GM12801 (cell line): ENCODE results near the gene ALLC.

Experiments
- TF ChIP-seq, protein P1 (sequence below): IDR thresholded peaks from one replicate; pipeline ENCODE4 v1.5.1; 2011; ENCODE audit warnings: control low read depth; ENCODE audit not compliant: insufficient read length; ENCODE audit errors: extremely low read depth

The ALLC gene

DNA sequence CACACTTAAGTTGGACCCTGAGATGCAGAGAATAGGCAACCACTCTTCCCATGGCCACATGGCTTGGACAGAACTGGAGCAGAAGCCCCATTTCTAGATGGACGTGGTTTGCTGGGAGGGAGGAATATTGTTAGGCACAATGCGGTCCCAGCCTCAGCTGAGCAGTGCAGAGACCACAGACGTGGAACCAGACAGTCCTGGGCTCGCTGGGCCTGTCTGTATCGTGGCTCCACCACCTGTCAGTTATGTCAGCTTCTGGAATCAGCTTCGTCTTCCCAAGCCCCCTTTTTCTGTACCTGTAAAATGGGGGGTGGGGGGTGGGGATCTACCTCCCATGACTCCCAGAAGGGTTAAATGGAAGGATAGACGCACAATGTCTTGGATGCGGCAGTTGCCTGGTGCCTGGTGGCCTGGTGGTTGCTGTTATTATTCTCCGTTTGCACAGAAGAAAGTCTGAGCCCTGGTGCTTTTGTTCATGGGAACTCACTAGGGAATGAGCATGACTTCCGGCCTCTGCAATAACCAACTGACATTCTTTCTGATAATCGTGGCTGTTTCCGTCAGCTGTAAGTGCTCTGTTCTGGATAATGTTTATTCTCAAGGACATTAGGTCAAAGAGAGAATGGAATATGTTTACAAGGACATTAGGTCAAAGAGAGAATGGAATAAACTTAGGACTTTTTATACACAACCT is 31.7 kb upstream of the ALLC start:
- TF ChIP-seq, protein P1, sequence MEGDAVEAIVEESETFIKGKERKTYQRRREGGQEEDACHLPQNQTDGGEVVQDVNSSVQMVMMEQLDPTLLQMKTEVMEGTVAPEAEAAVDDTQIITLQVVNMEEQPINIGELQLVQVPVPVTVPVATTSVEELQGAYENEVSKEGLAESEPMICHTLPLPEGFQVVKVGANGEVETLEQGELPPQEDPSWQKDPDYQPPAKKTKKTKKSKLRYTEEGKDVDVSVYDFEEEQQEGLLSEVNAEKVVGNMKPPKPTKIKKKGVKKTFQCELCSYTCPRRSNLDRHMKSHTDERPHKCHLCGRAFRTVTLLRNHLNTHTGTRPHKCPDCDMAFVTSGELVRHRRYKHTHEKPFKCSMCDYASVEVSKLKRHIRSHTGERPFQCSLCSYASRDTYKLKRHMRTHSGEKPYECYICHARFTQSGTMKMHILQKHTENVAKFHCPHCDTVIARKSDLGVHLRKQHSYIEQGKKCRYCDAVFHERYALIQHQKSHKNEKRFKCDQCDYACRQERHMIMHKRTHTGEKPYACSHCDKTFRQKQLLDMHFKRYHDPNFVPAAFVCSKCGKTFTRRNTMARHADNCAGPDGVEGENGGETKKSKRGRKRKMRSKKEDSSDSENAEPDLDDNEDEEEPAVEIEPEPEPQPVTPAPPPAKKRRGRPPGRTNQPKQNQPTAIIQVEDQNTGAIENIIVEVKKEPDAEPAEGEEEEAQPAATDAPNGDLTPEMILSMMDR: no peak

DNA sequence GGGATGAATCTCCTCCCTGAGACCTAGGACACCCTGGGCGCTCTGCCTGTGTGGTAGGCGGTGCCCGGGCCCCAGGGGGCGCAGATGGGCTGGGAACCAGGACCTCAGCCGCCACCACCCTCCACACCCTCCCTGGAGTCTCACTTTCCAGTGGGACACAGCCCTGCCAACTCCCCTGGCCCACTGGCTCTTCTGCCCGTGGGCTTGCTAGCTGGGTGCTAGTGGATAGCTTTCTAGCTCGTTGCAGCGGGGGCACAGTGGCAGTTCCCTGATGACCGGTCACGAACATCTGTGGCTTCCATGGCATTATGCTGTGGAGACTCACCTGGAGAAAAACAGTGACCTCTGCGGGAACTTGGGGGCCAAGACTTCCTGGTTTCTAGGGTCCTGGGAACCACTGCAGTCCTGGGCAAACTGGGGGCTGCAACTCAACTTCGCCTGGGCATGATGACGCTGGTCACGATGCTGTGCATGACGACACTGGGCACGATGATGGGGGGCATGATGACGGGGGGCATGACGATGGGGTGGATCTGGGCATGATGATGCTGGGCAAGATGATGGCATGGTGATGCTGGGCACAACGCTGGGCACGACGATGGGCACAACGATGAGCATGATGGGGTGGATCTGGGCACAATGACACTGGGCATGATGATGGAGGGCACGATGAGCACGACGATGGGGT is 31.0 kb upstream of the ALLC start:
- TF ChIP-seq, protein P1: no peak

DNA sequence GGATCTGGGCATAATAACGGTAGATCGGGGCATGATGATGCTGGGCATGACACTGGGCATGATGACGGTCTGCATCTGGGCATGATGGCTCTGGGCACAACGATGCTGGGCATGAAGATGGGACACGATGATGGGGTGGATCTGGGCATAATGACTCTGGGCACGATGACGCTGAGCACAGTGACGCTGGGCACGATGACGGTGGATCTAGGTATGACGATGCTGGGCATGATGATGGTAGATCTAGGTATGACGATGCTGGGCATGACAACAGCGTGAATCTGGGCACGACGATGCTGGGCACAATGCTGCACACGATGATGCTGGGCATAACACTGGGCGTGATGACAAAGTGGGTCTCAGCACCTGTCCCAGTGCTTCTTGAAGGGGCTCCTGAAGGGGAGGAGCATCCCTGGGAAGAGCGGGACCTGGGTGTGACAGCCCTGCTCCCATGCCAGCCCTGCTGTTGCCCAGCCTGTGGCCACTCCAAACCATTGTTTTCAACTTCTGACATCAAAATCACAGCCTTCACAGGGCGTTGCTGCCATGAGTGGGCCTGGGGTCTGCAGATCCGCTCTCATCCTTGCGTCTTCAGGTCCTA is 30.4 kb upstream of the ALLC start:
- TF ChIP-seq, protein P1: no peak

DNA sequence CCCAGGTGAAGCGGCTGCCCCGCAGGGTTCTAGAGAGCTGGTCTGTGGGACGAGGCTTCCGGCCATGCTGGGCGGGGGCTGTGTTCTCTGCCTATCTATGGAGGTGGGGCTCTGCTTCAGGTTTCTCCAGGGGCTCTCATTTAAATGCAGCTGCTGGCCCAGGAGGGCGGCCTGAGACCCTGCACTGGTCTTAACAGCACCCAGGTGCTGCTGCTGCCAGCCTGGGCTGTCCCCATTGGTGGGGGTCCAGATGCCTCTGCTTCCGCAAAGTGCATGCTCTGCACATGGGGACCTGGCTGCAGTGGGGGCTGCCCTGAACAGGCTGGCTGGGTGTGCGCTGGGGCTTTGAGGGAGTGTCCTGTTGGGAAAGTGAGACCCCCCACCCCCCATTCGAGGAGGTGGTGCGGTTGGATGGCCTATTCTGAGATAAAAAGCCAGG is 29.7 kb upstream of the ALLC start:
- TF ChIP-seq, protein P1: no peak

DNA sequence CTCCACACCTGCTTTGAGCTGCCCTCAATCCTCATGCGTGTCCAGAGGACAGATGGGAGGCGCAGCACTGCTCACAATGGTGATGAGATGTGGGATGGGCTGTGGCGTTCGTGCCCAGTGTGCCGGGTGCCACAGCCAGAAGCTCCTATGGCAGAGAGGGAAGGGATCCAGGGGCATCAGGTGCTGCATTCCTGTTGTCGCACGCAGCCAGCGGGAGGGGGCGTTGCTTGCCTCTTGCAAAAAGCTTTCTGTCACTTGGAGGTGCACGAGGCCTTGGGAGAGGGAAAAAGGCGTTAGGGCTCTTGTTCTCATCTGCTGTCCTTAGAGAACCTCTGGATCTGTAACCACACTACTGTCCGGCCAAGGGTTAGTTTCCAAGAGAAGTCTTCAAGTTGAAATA is 29.2 kb upstream of the ALLC start:
- TF ChIP-seq, protein P1: no peak

DNA sequence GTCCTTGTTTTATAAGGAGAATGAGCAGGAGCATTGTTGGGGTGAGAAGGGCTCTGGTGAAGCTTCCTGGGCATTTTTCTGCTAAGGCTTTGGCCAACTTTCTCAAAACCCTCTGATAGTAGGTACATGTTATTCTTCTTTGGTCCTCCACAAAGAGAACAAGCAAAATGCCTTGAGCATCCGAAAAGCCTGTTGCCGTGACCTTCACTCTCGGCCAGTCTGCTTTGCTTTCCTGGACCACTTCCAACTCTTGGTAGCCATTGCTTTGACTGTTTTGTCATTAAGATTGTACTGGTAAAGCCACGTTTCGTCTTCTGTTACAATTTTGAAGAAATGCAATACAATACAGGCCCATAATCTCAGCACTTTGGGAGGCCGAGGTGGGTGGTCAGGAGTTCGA is 27.4 kb upstream of the ALLC start:
- TF ChIP-seq, protein P1: no peak

DNA sequence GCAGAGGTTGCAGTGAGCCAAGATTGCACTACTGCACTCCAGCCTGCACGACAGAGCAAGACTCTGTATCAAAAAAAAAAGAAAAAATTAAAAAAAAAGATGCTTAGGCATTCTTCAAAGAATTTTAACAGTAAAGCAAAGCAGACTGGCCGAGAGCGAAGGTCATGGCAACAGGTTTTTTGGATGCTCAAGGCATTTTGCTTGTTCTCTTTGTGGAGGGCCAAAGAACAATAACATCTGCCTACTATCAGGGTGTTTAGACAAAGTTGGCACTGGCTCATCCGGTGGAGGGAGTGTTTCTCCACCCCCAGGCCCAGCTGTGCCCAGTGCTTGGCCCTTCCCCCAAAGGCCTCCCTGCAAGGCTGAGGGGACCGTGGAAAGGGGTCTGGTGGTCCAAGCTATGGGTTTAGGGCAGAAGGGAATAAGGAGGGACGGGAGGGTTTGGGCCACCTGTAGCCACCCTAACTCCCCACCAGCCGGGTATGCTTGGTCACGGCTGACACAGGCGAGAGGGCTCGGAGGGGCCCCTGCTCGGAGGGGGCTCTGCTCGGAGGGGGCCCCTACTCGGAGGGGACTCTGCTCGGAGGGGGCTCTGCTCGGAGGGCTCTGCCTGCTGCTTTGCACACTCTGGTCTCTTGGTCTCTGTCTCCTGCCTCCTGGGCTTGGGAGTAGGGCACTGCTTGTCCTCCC is 26.7 kb upstream of the ALLC start:
- TF ChIP-seq, protein P1: no peak
